BE2C (cell line): ENCODE results near the gene GTF2F1.
A peak's percentile ranks its signal among the peaks of the same experiment; 100 is the strongest.
"Not testable (repeated sequence)": the region's sequence is repeated elsewhere in the genome, so short reads cannot be mapped to it uniquely, and the experiment has no call there.

ENCODE experiments used
- DNase-seq: peaks from one replicate; pipeline ENCODE4 v3.0.0-alpha.2; 2020
- H3K27me3 ChIP-seq: fragments of 250-450 bp; sonication (Bioruptor Pico); 2 replicates; pipeline ENCODE4 v1.5.1; 2020; ENCODE audit warnings: mild to moderate bottlenecking
- H3K36me3 ChIP-seq: fragments of 250-450 bp; sonication (Bioruptor Pico); 2 replicates; pipeline ENCODE4 v1.5.1; 2020; ENCODE audit warnings: mild to moderate bottlenecking
- H3K4me1 ChIP-seq: fragments of 250-450 bp; sonication (Bioruptor Pico); 2 replicates; pipeline ENCODE4 v1.5.1; 2020
- H3K4me3 ChIP-seq: 2 replicates; pipeline ENCODE4 v1.5.1; 2011; ENCODE audit warnings: low read depth, low read length
- H3K9me3 ChIP-seq: fragments of 250-450 bp; sonication (Bioruptor Pico); 2 replicates; pipeline ENCODE4 v1.5.1; 2020
- CTCF ChIP-seq: IDR thresholded peaks from 2 replicates; pipeline ENCODE4 v1.5.1; 2012; ENCODE audit warnings: mild to moderate bottlenecking, low read depth, low read length

The GTF2F1 gene

GRCh38 chr19:6433165-6433564 lies 40.2 kb upstream of the GTF2F1 start:
- TF ChIP-seq CTCF = no peak
- H3K4me1 ChIP-seq = no peaks in the 10 kb centered on the region
- no peaks in the 10 kb centered on the region for H3K36me3 ChIP-seq
- no peak overlapping the region for H3K4me3 ChIP-seq
- no peaks in the 10 kb centered on the region for H3K9me3 ChIP-seq
- no peak for DNase-seq
- H3K27me3 ChIP-seq = peaks cover 4% of the 10 kb centered on the region

DNA sequence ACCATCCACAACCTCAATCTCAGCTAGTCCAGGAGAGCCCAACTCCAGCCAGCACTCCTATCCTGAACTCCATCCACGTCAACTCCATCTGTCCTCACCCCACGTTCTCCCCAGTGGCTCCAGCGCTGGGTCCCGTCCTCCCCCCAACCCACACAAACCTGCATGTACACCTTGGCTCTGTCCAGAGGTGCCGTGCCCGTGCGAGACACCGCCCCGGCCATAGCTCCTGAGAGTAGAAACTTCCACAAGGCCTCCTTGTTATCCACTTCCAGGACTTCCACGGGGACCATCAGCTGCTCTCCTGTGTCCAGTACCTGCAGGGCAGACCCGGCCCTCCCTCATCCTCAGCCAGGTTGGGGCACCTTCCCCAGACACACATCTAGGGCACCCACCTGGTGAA lies 38.9 kb upstream of the GTF2F1 start:
- TF ChIP-seq CTCF = no peak
- H3K9me3 ChIP-seq = no peaks in the 10 kb centered on the region
- no peak overlapping the region for H3K4me3 ChIP-seq
- no peak for DNase-seq
- no peaks in the 10 kb centered on the region for H3K4me1 ChIP-seq
- no peaks in the 10 kb centered on the region for H3K36me3 ChIP-seq
- peaks cover 4% of the 10 kb centered on the region for H3K27me3 ChIP-seq

GRCh38 chr19:6429419-6430221 lies 36.7 kb upstream of the GTF2F1 start:
- H3K27me3 ChIP-seq = peaks cover 4% of the 10 kb centered on the region
- no peaks in the 10 kb centered on the region for H3K36me3 ChIP-seq
- no peak overlapping the region for H3K4me3 ChIP-seq
- no peak for TF ChIP-seq CTCF
- peaks cover 8% of the 10 kb centered on the region for H3K9me3 ChIP-seq
- DNase-seq = no peak
- no peaks in the 10 kb centered on the region for H3K4me1 ChIP-seq

- H3K36me3 ChIP-seq, DNase-seq, H3K4me3 ChIP-seq, H3K4me1 ChIP-seq, H3K27me3 ChIP-seq, H3K9me3 ChIP-seq: not testable (repeated sequence)
These were observed 35.9 kb upstream of the GTF2F1 start for GRCh38 chr19:6428692-6429418.

DNA sequence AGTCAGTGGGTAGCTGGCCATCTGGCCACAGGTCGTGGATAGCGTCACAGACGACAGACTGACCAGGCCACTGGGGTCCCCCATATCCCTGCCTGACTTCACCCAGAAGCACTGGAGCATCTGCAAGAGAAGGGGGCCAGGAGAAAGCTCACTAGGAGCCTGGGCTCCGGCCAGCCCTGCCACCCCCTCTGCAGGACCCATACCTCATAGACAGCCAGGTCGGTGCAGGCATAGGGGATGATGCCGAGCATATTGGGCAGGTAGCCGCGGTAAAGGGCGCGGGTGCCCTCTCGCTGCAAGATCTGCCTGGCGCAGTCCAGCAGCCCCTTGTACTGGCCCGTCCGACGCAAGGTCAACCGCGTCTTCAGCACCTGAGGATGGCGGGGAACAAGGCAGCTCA lies 34.2 kb upstream of the GTF2F1 start:
- no peaks in the 10 kb centered on the region for H3K4me1 ChIP-seq
- peaks cover 9% of the 10 kb centered on the region for H3K36me3 ChIP-seq
- peaks cover 4% of the 10 kb centered on the region for H3K27me3 ChIP-seq
- H3K4me3 ChIP-seq = no peak overlapping the region
- H3K9me3 ChIP-seq = peaks cover 8% of the 10 kb centered on the region
- TF ChIP-seq CTCF = no peak
- no peak for DNase-seq

DNA sequence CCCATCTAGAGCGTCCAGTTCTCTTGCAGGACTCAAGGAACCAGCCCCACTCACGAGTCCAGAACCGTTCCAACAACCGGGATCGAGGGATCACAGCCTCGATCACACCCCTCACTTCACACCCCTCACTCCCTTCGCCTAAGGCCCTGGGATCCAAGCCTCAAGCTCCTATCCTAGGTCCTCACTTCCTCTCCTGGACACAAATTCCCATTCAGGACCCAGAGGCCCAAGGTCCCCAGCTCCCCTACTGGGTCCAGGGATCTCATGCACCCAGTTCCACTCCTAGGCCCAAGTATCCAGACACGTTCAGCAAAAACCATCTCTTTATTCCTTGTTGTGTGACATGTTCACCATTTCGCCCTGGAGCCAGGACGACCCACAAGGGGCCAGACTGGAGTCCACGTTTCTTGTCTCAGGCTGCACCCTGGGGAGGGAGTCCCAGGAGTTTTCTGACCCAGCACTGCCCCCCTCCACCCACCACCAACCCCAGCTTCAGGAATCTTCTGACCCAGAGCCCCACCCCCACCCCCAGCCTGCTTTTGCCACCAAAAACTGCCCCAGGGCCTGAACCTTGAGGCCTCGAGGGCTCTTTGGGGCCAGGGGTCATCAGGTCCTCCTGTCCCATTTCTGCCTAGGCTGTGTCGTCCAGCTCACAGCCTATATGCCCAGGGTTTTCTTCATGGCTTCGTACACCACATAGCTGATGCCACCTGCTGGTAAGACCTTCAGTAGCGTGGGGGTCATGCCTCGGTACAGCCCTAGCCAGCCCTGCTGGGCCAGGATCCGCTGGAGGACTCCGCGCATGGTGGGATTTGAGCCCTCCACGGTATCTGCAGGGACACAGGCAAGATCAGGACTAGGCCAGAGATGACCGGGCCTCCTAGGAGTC lies 33.0 kb upstream of the GTF2F1 start:
- Histone ChIP-seq H3K36me3 (peaks cover 20% of the 10 kb centered on the region), H3K4me1 (no peaks in the 10 kb centered on the region), H3K27me3 (peaks cover 4% of the 10 kb centered on the region), H3K9me3 (peaks cover 8% of the 10 kb centered on the region), H3K4me3 (no peak overlapping the region)
- DNase-seq = no peak
- TF ChIP-seq CTCF = peak; percentile 16; the same call in 1 of the 2 replicates
